KG1 (cell line): Measurements from ENCODE around the gene NUP214.
"Not testable (repeated sequence)": the region's sequence is repeated elsewhere in the genome, so short reads cannot be mapped to it uniquely, and the experiment has no call there.

Source experiments
- DNase-seq: peaks from one replicate; lab custom pipeline; 2025; lab: John Stamatoyannopoulos, UW

Gene NUP214

DNA sequence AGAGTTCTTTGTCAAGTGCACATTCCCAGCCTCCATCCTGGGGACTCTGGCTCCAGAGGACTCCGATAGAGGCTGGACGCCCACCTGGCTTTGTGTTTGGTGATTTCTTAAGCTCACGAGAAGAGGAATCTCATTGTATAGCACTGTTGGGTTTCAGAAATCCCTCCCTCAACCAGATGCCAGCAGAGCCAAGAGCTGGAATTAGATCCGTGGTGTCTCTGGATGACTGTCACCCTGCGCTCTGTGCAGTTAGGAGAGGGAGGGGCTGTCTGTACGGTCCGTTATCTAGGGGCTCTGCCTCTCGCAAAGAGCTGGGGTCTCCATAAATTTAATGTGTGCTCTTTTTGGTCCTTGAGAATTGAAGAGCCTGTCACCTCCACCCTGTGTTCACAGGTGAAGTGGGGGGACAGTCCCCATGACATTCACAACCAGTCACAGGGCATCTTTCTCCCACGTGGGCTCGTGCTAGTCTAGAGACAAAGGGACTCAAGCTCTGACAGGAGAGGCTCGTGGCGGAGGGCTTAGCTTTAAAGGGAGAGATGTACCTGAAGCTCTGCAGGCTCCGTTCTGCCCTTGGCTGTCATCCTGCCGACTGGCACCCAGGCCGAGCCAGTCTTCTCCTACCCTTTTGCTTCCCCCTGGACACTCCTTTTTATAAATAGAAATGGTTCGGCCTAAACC lies 109.6 kb downstream of the NUP214 start:
- DNase-seq, result no peak

- DNase-seq, result no peak
These were observed 110.1 kb downstream of the NUP214 start for GRCh38 chr9:131235480-131235851.

GRCh38 chr9:131236161-131236560 lies 110.8 kb downstream of the NUP214 start:
- no peak for DNase-seq

DNA sequence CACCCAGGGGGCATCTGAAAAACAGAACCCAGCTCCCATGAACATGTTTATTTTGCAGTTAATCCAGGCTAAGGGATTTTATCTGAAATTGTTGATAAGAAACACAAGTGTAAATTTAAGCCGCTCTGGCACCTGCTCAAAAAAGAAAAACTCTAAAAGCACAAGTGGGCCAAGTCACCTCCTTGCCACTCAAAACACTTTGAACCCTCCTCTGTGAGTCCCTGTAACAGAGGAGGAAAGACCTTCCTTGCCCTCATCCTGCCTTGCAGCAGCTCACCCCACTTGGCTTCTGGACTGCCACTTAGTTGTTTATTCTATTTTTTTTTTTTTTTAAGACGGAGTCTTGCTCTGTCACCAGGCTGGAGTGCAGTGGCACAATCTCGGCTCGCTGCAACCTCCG lies 111.4 kb downstream of the NUP214 start:
- no peak for DNase-seq

DNA sequence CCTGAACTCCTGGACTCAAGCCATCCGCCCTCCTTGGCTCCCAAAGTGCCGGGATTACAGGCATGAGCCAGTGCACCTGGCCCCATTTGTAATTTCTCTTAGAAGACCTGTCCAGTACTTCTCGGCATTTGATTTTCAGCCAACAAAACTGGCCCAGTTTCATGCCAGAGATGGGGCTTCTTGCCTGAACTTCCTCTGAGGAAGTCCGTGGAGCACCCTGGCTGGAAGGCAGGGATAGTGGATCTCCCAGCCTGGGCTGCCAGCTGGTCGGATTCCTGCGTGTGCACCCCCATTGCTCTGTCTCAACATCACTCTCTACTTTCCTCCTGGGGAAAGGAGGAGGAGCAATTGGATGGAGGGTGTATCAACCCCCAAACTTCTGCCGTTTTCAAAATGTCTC lies 111.9 kb downstream of the NUP214 start:
- no peak for DNase-seq

- DNase-seq, result peak; percentile 43
These were observed 112.6 kb downstream of the NUP214 start for GRCh38 chr9:131237931-131238401.

GRCh38 chr9:131238402-131239021 lies 113.1 kb downstream of the NUP214 start:
- DNase-seq, result no peak

DNA sequence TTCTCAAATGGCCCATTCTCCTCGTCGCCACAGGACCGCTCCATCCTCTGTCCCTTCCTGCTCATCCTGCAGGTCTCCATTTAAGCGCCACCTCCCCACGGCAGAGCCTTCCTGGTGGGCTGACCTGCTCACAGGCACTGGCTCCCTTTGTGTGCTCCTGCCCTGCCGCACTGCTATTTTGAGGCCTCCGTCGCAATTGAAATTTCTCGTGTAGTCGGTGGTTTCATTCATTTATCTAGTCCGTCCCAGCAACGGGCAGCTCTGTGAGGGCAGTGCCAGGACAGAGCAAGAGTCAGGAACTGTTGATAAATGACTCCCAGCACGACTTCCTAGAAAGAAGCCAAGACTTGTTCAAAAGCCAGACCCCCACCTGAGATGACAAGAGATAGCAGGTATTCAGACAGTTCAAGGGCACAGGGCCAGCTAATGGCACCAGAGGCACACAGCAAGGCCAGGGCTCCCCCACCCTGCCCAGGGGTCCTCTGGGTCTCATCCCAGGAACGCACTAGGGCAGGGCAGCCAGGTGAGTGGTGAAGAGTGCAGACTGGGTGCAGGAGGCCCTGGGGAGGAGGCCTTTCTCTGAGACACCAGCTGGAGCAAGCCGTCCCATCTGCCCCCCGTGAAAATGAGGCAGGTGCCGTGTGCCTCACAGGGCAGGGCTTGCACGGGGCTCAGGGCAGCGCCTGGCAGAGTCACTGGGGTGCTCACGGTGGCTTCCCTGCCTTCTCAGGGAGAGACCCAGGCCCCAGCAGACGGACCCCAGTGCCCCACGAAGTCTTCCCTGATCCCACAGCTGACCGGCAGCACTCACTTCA lies 114.0 kb downstream of the NUP214 start:
- no peak for DNase-seq

- DNase-seq, result no peak
These were observed 114.9 kb downstream of the NUP214 start for GRCh38 chr9:131240047-131240921.

- DNase-seq, result not testable (repeated sequence)
These were observed 118.9 kb downstream of the NUP214 start for GRCh38 chr9:131244331-131244730.

DNA sequence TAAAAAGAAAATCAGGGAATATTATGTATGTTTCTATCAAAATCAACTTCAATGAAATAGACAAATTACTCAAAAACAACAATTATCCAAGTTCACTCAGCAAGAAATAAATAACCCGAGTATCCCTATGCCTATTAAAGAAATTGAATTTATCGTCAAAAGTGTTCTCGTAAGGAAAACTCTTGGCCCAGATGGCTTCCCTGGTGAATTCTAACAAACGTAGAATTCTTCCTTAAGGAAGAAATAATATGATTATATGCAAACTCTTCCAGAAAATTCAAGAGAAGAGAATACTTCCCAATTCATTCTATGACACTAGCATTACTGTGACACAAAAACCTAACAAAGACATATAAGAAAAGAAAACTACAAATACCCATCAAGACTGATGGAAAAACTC lies 121.2 kb downstream of the NUP214 start:
- DNase-seq, result no peak

- DNase-seq, result no peak
These were observed 126.7 kb downstream of the NUP214 start for GRCh38 chr9:131252120-131252519.

DNA sequence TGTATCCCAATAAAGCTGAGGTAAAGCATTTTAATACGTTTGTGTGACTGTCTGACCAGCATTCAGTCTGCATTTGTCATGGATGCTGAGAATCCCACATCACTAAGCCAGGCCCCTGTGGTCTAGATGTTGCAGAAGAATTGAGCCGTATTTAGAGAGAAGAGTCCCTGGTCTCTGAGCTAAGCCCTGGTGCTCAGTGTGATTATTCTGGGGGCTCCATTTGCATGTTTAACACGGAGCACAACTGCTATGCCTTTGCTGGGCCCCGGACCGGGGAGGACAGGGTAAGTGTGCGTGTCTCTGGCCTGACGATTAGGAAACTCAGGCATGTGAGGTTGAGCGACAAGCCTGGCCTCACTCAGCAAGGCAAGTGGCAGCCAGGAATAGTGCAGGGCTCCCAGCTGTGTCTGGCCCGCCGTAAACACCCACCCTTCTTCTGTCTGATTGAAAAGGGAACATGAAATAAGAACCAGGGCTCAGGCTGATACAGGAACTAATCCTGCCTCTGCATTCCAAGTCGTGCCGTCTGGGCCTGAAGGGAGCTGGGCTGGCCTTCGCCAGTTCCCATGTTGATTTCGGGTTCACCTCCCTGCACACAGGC lies 128.6 kb downstream of the NUP214 start:
- no peak for DNase-seq

- no peak for DNase-seq
These were observed 129.2 kb downstream of the NUP214 start for GRCh38 chr9:131254626-131255025.

DNA sequence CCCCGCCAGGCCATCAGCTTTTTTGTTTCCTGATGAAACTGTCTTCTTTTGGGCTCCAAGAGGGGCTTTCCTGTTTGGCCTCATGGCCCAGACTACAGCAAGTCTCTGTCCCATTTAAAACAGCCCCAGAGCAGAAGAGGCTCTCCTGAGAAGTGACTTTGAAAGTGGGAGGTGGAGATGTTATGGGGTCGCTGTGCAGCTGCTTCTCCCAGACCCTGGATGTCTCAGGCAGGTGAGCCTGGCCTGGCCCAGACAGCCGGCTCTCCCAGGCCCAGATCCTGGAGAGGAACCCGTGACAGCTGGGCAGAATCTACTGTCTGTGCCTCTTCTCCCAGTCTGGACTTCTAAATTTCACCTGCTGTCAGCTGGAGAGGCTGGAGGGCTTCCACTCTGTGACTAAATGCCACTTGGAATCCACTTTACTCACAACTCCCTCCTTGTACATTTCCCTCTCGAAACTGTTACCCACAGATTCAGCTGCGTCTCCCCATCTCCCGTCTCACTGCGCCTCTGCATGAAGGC lies 130.4 kb downstream of the NUP214 start:
- no peak for DNase-seq

- no peak for DNase-seq
These were observed 132.1 kb downstream of the NUP214 start for GRCh38 chr9:131257266-131258025.

- DNase-seq, result no peak
These were observed 132.8 kb downstream of the NUP214 start for GRCh38 chr9:131258186-131258585.

DNA sequence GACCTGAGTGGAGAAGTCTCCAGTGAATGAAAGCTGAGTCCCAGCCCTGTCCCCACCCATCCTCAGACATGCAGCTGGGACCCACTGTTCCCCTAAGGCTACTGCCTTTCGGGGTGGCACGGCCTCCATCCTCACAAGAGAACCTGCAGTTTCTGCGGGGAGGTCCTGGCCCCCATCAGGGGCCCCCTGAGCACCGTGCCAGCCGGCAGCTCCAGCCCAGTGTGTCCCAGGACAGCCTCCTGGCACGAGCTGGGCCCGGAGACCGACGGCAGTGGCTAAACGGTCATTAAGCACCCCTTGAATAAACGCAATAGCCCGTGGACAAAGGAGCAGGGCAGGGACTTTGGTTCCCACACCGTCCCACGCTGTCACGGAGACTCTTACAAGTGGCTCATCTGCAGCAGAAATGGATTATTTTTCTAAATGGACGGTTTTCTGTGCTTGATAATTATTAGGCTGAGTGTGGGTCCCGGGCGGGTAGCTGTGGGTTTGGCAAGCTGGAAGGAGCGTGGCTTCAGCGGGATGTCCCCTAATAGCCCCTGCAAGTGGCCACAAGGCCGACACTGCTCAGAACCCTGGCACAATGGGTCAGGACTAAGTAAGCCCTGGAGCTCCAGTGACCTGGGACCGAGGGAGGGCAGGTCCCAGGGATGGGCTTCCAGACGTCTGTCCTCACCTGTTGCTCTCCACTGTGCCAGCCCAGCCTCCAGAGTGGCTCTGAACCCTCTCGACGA lies 133.5 kb downstream of the NUP214 start:
- no peak for DNase-seq

DNA sequence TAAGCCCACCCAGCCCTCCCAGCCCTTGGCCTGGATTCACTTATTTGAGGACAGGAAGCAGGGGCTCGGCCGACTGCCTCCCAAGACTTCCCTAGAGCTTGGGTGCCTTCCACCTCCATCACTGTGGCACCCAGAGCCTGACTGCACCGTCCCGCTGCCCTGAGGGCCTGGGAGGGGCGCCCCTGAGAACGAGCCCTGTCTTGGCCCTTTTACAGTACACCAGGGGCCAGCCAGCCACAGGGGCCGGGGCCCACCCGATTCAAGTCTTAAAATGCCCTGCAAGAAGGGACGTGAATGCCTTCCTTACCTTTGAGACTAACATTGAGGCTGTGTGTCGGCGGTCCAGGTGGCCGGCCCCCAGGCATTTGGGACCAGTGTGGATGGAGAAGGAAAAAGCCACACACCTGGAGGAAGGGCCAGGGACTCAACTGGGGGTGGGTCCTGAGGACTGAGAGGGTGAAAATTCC lies 134.1 kb downstream of the NUP214 start:
- DNase-seq, result no peak
